PC-9 (cell line): ENCODE results near the gene ALB.

ENCODE experiments used
- CTCF ChIP-seq: fragments of 200-600 bp; sonication (generic); conservative IDR thresholded peaks from 2 replicates; pipeline ENCODE4 v1.6.1; 2017; ENCODE audit warnings: mixed run types, antibody characterized with exemption, mild to moderate bottlenecking, moderate library complexity
- EZH2 ChIP-seq: fragments of 200-600 bp; sonication (generic); IDR thresholded peaks from 2 replicates; pipeline ENCODE4 v1.8.0; 2017; ENCODE audit warnings: antibody characterized with exemption, low read depth

- TF ChIP-seq CTCF (no peak), EZH2 (no peak)
Measured at GRCh38 chr4:73388887-73389286, 15.2 kb upstream of the ALB start.
